Gastrocnemius medialis (tissue), 4 donors: Measurements from ENCODE around the gene TMEM130. TPM values are rescaled to one million over a fixed set of nuclear protein-coding genes. Genes with fewer than 3 reads are reported as not detected.

Source experiments
- ATAC-seq, 2 donors: fragments of 150-250 bp; one replicate each; pipeline ENCODE4 v1.9.1; 2016
- DNase-seq, 2 donors: peaks; one replicate each; pipeline ENCODE4 v3.0.0-alpha.2; 2019
- H3K27ac ChIP-seq, 4 donors: fragments of 200-600 bp; sonication (generic); 1 replicate in 1 of 4; 2 replicates in 3 of 4; pipeline ENCODE4 v1.5.1; 2016 to 2018; ENCODE audit warnings: mild to moderate bottlenecking in 2 of 4, moderate library complexity in 1 of 4
- H3K27me3 ChIP-seq, 3 donors: fragments of 200-600 bp; sonication (generic) in 2 of 3; 1 replicate in 1 of 3; 2 replicates in 2 of 3; pipeline versions ENCODE4 v1.5.1 to v1.6.0; 2016 to 2019; ENCODE audit warnings: mild to moderate bottlenecking in 1 of 3, moderate library complexity in 1 of 3
- H3K36me3 ChIP-seq, 2 donors: fragments of 200-600 bp; sonication (generic) in 1 of 2; one replicate each; pipeline ENCODE4 v1.5.1; 2017 to 2018
- H3K4me1 ChIP-seq, 2 donors: fragments of 200-600 bp; sonication (generic) in 1 of 2; one replicate each; pipeline ENCODE4 v1.5.1; 2016 to 2017; ENCODE audit warnings: mild to moderate bottlenecking in 2 of 2
- H3K4me3 ChIP-seq, 4 donors: fragments of 200-600 bp; sonication (generic) in 3 of 4; 1 replicate in 1 of 4; 2 replicates in 3 of 4; pipeline ENCODE4 v1.5.1; 2016 to 2019; ENCODE audit warnings: mild to moderate bottlenecking in 2 of 4
- H3K9me3 ChIP-seq, 3 donors: fragments of 200-600 bp; sonication (generic) in 2 of 3; 1 replicate in 1 of 3; 2 replicates in 2 of 3; pipeline ENCODE4 v1.5.1; 2016 to 2019
- POLR2A ChIP-seq, 2 donors: fragments of 450-650 bp; IDR thresholded peaks; one replicate each; pipeline ENCODE4 v1.6.1; 2017; ENCODE audit warnings: antibody characterized with exemption in 2 of 2, mild to moderate bottlenecking in 2 of 2, moderate library complexity in 2 of 2
- in situ Hi-C, 4 donors: fragments of 200-750 bp; cut with MboI; loops; one replicate each; pipeline versions ENCODE4 v1.15.0 to v1.8.0; 2017; ENCODE audit warnings: low sequenced_read_pairs in 4 of 4
- intact Hi-C: fragments of 100-400 bp; cut with DNase I; formaldehyde crosslinking; loops from one replicate; pipeline ENCODE4 v1.15.1; 2023; ENCODE audit warnings: low total_unique reads
- total RNA-seq, 4 donors: library from RNA; depleted of rRNA; stranded (reverse); fragments of >200 nt; gene quantifications; one replicate each; pipeline versions ENCODE4 v1.1.0 to v1.2.3, GENCODE V29; 2016
- TF ChIP-seq, protein P1 (sequence below), 5 experiments: fragments of 450-650 bp in 3 of 5; fragments of 200-600 bp in 2 of 5; sonication (generic) in 2 of 5; IDR thresholded peaks in 4 of 5; conservative IDR thresholded peaks in 1 of 5; 1 replicate in 4 of 5; 2 replicates in 1 of 5; pipeline ENCODE4 v1.5.1; 2016 to 2019; ENCODE audit warnings: antibody characterized with exemption in 5 of 5, mild to moderate bottlenecking in 3 of 5, moderate library complexity in 3 of 5

Gene TMEM130
- total RNA-seq, 4 donors from 2014 or later: not detected

DNA sequence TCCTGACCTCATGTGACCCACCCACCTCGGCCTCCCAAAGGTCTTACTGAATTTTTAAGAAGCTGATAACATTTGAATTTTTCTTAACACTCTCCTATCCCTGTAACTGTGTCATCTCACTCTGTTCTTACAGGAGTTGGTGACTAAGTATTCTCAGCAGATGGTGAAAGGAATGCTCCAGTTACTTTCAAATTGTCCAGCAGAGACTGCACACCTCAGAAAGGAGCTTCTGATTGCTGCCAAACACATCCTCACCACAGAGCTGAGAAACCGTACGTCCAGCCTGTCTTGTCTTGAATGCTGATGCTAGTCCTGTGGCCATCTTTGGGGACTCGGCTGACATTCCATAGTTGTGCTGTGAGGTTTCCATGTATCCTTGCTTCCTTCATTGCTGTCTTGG is 33.4 kb upstream of the TMEM130 start:
- in situ Hi-C loops (no loop called here), intact Hi-C loops (no loop called here)
- TF ChIP-seq, protein P1, sequence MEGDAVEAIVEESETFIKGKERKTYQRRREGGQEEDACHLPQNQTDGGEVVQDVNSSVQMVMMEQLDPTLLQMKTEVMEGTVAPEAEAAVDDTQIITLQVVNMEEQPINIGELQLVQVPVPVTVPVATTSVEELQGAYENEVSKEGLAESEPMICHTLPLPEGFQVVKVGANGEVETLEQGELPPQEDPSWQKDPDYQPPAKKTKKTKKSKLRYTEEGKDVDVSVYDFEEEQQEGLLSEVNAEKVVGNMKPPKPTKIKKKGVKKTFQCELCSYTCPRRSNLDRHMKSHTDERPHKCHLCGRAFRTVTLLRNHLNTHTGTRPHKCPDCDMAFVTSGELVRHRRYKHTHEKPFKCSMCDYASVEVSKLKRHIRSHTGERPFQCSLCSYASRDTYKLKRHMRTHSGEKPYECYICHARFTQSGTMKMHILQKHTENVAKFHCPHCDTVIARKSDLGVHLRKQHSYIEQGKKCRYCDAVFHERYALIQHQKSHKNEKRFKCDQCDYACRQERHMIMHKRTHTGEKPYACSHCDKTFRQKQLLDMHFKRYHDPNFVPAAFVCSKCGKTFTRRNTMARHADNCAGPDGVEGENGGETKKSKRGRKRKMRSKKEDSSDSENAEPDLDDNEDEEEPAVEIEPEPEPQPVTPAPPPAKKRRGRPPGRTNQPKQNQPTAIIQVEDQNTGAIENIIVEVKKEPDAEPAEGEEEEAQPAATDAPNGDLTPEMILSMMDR (IDR thresholded peaks at IDR 0.05 in 4 of 5, conservative IDR thresholded peaks at IDR 0.05 in 1 of 5): no peak
- TF ChIP-seq POLR2A (IDR thresholded peaks at IDR 0.05): no peak
- no peak for ATAC-seq
- peaks cover 0 to 90% of the 10 kb centered on the region in 2 donors for H3K36me3 ChIP-seq
- H3K4me3 ChIP-seq: no peak overlapping the region
- H3K4me1 ChIP-seq: peaks cover 0 to 3% of the 10 kb centered on the region in 2 donors
- no peak overlapping the region for H3K27ac ChIP-seq
- H3K9me3 ChIP-seq: no peaks in the 10 kb centered on the region
- DNase-seq: no peak
- H3K27me3 ChIP-seq: no peaks in the 10 kb centered on the region

DNA sequence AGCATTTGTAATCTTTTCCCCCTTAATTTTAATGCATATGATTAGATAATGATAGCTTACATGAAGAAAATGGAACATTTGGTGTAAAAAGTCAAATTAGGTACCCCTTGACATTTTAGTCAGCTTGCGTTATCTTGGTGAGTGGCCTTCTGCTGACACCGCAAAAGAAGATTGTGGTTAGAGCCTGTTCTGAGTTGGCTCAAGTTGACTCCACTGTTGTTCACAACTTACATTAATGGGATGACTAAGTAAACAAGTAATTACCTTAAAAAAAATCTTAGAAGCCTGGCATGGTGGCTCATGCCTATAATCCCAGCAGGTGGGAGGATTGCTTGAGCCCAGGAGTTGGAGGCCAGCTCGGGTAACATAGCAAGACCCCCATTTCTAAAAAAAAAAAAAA is 32.7 kb upstream of the TMEM130 start:
- no peak for DNase-seq
- Histone ChIP-seq H3K27ac (no peak overlapping the region), H3K4me1 (peaks cover 0 to 3% of the 10 kb centered on the region in 2 donors), H3K9me3 (no peaks in the 10 kb centered on the region), H3K4me3 (no peak overlapping the region), H3K27me3 (no peaks in the 10 kb centered on the region), H3K36me3 (peaks cover 2 to 95% of the 10 kb centered on the region in 2 donors)
- TF ChIP-seq POLR2A (IDR thresholded peaks at IDR 0.05): no peak
- TF ChIP-seq, protein P1 (IDR thresholded peaks at IDR 0.05 in 4 of 5, conservative IDR thresholded peaks at IDR 0.05 in 1 of 5): no peak
- intact Hi-C loops: no loop called here
- ATAC-seq: no peak
- in situ Hi-C loops: no loop called here

DNA sequence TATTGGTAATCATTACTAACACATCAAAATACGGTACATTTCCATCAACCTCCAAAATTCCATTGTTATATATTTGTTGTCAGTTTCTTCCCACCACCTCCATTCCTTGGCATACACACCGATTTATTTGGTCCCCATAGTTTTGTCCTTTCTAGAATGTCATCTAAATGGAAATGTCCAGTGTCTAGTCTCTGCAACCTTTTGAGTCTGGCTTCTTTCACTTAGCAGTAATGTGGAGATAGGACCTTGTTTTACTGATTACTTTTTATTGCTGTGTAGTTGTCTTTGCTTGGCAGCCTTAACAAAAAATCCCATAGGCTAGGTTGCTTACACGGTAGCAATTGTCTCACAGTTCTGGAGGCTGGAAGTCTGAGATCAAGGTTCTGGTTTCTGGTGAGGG is 31.0 kb upstream of the TMEM130 start:
- Histone ChIP-seq H3K4me3 (no peak overlapping the region), H3K27me3 (no peaks in the 10 kb centered on the region), H3K27ac (no peak overlapping the region), H3K9me3 (no peaks in the 10 kb centered on the region), H3K4me1 (peaks cover 0 to 3% of the 10 kb centered on the region in 2 donors), H3K36me3 (peaks cover 2 to 96% of the 10 kb centered on the region in 2 donors)
- in situ Hi-C loops: no loop called here
- no peak for ATAC-seq
- intact Hi-C loops: no loop called here
- TF ChIP-seq, protein P1 (IDR thresholded peaks at IDR 0.05 in 4 of 5, conservative IDR thresholded peaks at IDR 0.05 in 1 of 5): no peak
- TF ChIP-seq POLR2A (IDR thresholded peaks at IDR 0.05): no peak
- no peak for DNase-seq

DNA sequence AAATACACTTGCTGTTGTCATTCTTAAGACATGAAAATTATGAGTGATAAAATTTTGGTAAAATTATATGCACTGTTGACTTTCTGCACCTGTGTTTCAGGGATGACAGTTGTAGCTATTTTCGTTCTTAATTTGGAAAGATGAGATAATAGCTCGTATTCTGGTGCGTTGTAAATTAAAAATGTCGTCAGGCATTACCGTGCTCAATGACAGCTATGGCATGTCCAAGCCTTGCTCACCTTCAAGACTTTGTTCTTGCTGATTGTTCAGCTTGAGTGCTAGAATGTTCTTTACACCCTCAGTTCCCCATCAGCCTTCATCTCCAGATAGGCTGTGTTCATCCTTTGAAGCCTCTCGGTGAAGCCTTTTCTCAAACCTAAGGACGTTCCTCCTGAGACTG is 30.0 kb upstream of the TMEM130 start:
- DNase-seq: no peak
- Histone ChIP-seq H3K9me3 (no peaks in the 10 kb centered on the region), H3K4me3 (no peak overlapping the region), H3K4me1 (peaks cover 0 to 3% of the 10 kb centered on the region in 2 donors), H3K27me3 (no peaks in the 10 kb centered on the region), H3K27ac (no peak overlapping the region), H3K36me3 (peaks cover 6 to 95% of the 10 kb centered on the region in 2 donors)
- intact Hi-C loops (no loop called here), in situ Hi-C loops (no loop called here)
- TF ChIP-seq, protein P1 (IDR thresholded peaks at IDR 0.05 in 4 of 5, conservative IDR thresholded peaks at IDR 0.05 in 1 of 5): no peak
- no peak for TF ChIP-seq POLR2A (IDR thresholded peaks at IDR 0.05)
- no peak for ATAC-seq

DNA sequence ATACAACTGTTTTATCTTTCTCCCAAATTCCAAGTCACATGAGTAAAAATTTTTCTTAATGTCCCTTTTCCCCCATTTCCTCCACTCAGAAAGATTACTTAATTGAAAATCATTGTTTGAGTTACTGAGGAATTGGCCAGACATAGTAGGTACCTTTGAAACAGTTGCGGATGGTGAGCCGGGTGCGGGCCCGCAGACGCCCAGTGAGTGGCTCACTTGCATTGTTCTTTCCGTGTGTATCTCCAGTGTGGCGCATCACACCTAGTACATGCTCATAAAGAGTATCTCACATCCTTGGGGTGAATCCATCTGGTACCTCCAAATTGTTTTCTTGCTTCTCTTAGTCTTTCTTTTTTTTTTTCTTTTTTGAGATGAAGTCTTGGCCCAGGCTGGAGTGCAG is 22.8 kb upstream of the TMEM130 start:
- no peaks in the 10 kb centered on the region for H3K4me1 ChIP-seq
- intact Hi-C loops (no loop called here), in situ Hi-C loops (no loop called here)
- TF ChIP-seq POLR2A (IDR thresholded peaks at IDR 0.05): no peak
- TF ChIP-seq, protein P1 (IDR thresholded peaks at IDR 0.05 in 4 of 5, conservative IDR thresholded peaks at IDR 0.05 in 1 of 5): no peak
- ATAC-seq (no peak), DNase-seq (no peak)
- H3K9me3 ChIP-seq: no peaks in the 10 kb centered on the region
- no peak overlapping the region for H3K4me3 ChIP-seq
- peaks cover 4 to 89% of the 10 kb centered on the region in 2 donors for H3K36me3 ChIP-seq
- no peak overlapping the region for H3K27ac ChIP-seq
- no peaks in the 10 kb centered on the region for H3K27me3 ChIP-seq
